HFF-Myc (cell line): Measurements from ENCODE around the gene VAV1.

ENCODE experiments used
- DNase-seq: peaks from one replicate; pipeline ENCODE4 v3.0.0-alpha.2; 2011; ENCODE audit warnings: low read depth; ENCODE audit errors: extremely low read depth
- H3K4me3 ChIP-seq: replicated peaks from 2 replicates; pipeline ENCODE4 v1.5.1; 2011; ENCODE audit warnings: low read depth, mild to moderate bottlenecking, control low read depth, low read length
- TF ChIP-seq, protein P1 (sequence below): IDR thresholded peaks from 2 replicates; pipeline ENCODE4 v1.5.1; 2012; ENCODE audit warnings: mild to moderate bottlenecking, low read depth, low read length, control low read depth; ENCODE audit errors: missing control alignments

VAV1 gene

DNA sequence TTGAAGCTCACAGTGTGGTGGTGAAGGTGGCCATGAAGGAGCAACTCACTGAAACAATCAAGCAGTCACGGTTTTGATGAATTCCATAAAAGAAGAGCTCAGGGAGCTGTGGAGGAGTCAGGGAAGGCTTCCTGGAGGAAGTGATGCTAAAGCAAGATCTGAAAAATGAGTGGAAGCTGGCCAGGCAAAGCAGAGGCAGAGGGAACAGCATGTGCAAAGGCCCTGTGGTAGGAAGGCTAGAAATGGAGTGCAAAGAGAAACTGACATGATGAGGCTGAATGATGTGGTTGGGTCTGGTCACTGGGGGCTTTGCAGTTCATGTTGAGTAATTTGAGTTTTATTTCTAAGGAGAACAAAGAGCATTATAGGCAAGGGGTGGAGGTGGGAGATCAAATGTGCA, 121.8 kb downstream of the VAV1 start:
- DNase-seq: no peak
- TF ChIP-seq, protein P1, sequence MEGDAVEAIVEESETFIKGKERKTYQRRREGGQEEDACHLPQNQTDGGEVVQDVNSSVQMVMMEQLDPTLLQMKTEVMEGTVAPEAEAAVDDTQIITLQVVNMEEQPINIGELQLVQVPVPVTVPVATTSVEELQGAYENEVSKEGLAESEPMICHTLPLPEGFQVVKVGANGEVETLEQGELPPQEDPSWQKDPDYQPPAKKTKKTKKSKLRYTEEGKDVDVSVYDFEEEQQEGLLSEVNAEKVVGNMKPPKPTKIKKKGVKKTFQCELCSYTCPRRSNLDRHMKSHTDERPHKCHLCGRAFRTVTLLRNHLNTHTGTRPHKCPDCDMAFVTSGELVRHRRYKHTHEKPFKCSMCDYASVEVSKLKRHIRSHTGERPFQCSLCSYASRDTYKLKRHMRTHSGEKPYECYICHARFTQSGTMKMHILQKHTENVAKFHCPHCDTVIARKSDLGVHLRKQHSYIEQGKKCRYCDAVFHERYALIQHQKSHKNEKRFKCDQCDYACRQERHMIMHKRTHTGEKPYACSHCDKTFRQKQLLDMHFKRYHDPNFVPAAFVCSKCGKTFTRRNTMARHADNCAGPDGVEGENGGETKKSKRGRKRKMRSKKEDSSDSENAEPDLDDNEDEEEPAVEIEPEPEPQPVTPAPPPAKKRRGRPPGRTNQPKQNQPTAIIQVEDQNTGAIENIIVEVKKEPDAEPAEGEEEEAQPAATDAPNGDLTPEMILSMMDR: no peak
- H3K4me3 ChIP-seq: no peak overlapping the region

DNA sequence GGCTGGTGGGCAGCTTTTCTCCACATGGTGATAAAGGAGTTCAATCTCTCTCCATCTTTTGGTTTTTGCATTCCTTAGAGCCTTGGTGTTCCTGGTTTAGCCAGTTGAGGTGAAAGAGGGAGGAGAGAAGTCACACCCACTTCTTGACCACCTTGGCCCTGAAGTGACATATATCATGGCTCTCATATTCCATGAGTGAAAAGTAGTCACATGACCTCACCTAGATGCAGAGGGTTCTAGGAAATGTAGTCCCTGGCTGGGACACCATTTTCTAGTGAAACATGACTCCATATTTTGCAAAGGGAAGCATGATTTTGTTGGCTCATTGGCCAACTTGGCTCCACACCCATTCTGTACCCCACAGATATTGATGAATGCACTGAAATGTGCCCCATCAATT, 130.9 kb downstream of the VAV1 start:
- no peak overlapping the region for H3K4me3 ChIP-seq
- TF ChIP-seq, protein P1: no peak
- DNase-seq: no peak

DNA sequence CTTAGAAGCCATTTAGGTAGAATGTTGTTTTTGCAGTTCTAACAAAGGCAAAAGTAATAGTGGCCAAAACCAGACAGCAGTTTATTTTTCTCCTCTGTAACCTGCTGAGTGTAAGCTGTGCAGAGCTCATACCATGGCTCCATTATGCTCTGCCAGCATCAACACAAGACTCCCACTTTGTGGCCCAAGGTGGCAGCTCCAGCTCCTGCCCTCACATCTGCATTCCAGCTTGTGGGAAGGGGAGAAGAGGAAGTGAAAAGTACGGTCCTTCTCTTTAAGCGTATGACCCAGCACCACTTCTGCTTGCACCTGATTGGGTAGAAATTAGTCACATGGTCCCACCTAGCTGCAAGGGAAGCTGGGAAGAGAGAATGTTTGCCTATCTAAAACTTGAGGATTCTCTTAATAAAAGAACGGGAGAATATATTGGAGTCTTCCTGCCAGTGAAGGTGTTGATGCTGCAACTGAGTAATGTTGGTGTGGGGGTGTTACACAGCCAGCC, 134.1 kb downstream of the VAV1 start:
- no peak overlapping the region for H3K4me3 ChIP-seq
- TF ChIP-seq, protein P1: no peak
- no peak for DNase-seq
